WTC11 (cell line): Measurements from ENCODE around the gene C1QTNF4.

Experiments
- CTCF ChIP-seq: fragments of 200-600 bp; IDR thresholded peaks from 2 replicates; pipeline ENCODE4 v1.8.0; 2022; ENCODE audit warnings: antibody characterized with exemption
- E2F1 ChIP-seq: sonication (generic); formaldehyde crosslinking; IDR thresholded peaks from 2 replicates; pipeline ENCODE4 v1.8.0; 2022; ENCODE audit warnings: mild to moderate bottlenecking, missing genetic modification reagents
- HMGXB4 ChIP-seq: sonication (generic); formaldehyde crosslinking; IDR thresholded peaks from 2 replicates; pipeline ENCODE4 v1.8.1; 2023; ENCODE audit warnings: mild to moderate bottlenecking, moderate library complexity, missing genetic modification reagents
- MAX ChIP-seq: sonication (generic); formaldehyde crosslinking; IDR thresholded peaks from 2 replicates; pipeline ENCODE4 v1.8.0; 2022; ENCODE audit warnings: mild to moderate bottlenecking, missing genetic modification reagents
- MYBL2 ChIP-seq: sonication (generic); formaldehyde crosslinking; IDR thresholded peaks from 2 replicates; pipeline ENCODE4 v1.8.1; 2023; ENCODE audit warnings: mild to moderate bottlenecking, moderate library complexity, missing genetic modification reagents
- NR3C1 ChIP-seq: sonication (generic); formaldehyde crosslinking; conservative IDR thresholded peaks from 2 replicates; pipeline ENCODE4 v1.8.1; 2023; ENCODE audit warnings: low read depth, mild to moderate bottlenecking, missing genetic modification reagents
- STAT6 ChIP-seq: sonication (generic); formaldehyde crosslinking; conservative IDR thresholded peaks from 2 replicates; pipeline ENCODE4 v1.8.1; 2023; ENCODE audit warnings: mild to moderate bottlenecking, low read depth, missing genetic modification reagents, moderate library complexity
- TEAD1 ChIP-seq: sonication (generic); formaldehyde crosslinking; IDR thresholded peaks from 2 replicates; pipeline ENCODE4 v1.8.0; 2022; ENCODE audit warnings: mild to moderate bottlenecking, missing genetic modification reagents

GRCh38 chr11:47628026-47628425 lies 33.8 kb upstream of the C1QTNF4 start:
- TF ChIP-seq E2F1 (CRISPR knock-in tag) = no peak
- no peak for TF ChIP-seq CTCF
- no peak for TF ChIP-seq MAX (CRISPR knock-in tag)
- no peak for TF ChIP-seq MYBL2 (CRISPR knock-in tag)
- TF ChIP-seq TEAD1 = no peak
- TF ChIP-seq STAT6 (CRISPR knock-in tag) = no peak
- TF ChIP-seq HMGXB4 (CRISPR knock-in tag) = no peak
- TF ChIP-seq NR3C1 (CRISPR knock-in tag) = no peak
